ENCODE results near the gene SRD5A3. TPM values are rescaled to one million over a fixed set of nuclear protein-coding genes. Genes with fewer than 3 reads are reported as not detected.

SRD5A3 gene
- total and polyA plus RNA-seq, 10 of the 15 experiments (the other 5 are each of a cell fraction or from before 2014, with no cell fraction given) = 1.6 to 20.4 (median 6.1) TPM

GRCh38 chr4:55345980-55346850 is at the start of gene SRD5A3 (continued):
- TF ChIP-seq RB1 (IDR thresholded peaks at IDR 0.05; ENCODE audit: borderline replicate concordance) = peak; percentile 85; the same call in 1 of the 2 replicates
- TF ChIP-seq DPF2 (IDR thresholded peaks at IDR 0.05) = peak; percentile 90
- peak; percentile 51; the same call in 1 of the 2 replicates for TF ChIP-seq ELK1 (IDR thresholded peaks at IDR 0.05; ENCODE audit: low read depth, low read length)
- peak; percentile 46 to 81; a peak in 2 of 4 replicates for TF ChIP-seq BHLHE40 (IDR thresholded peaks at IDR 0.05; ENCODE audit: borderline replicate concordance in 1 of 2, low read depth in 2 of 2, low read length in 1 of 2)
- TF ChIP-seq POLR2AphosphoS5 (IDR thresholded peaks at IDR 0.05; ENCODE audit: low read length) = peak; percentile 41; the same call in 1 of the 2 replicates
- no peak for TF ChIP-seq ZZZ3 (IDR thresholded peaks at IDR 0.05; ENCODE audit: control insufficient read depth, insufficient read length, low read depth)
- no peak for TF ChIP-seq BRCA1 (IDR thresholded peaks at IDR 0.05; ENCODE audit: low read depth, low read length)
- TF ChIP-seq WRNIP1 (IDR thresholded peaks at IDR 0.05; ENCODE audit: borderline replicate concordance, low read depth, low read length) = no peak
- no peak for TF ChIP-seq HCFC1 (IDR thresholded peaks at IDR 0.05; ENCODE audit: low read length)
- no peak for TF ChIP-seq YBX1 (IDR thresholded peaks at IDR 0.05)
- no peak for TF ChIP-seq PML (IDR thresholded peaks at IDR 0.05; ENCODE audit: low read length)
- TF ChIP-seq EGR1 (IDR thresholded peaks at IDR 0.05; ENCODE audit: borderline replicate concordance in 1 of 2, low read depth in 2 of 2, low read length in 2 of 2) = no peak
- no peak for TF ChIP-seq RBBP5 (conservative IDR thresholded peaks at IDR 0.05)
- TF ChIP-seq IRF5 (IDR thresholded peaks at IDR 0.05; ENCODE audit: borderline replicate concordance) = no peak
- TF ChIP-seq TCF7 (IDR thresholded peaks at IDR 0.05; ENCODE audit: borderline replicate concordance) = 0 out of 2 replicates have a peak, but pooled peaks have one; percentile 59
- TF ChIP-seq E4F1 (IDR thresholded peaks at IDR 0.05; ENCODE audit: borderline replicate concordance, partially characterized antibody) = no peak
- TF ChIP-seq NKRF (conservative IDR thresholded peaks at IDR 0.05) = peak; percentile 49; the same call in 1 of the 2 replicates
- no peak for TF ChIP-seq TARDBP (IDR thresholded peaks at IDR 0.05; ENCODE audit: borderline replicate concordance)
- TF ChIP-seq ESRRA (IDR thresholded peaks at IDR 0.05; ENCODE audit: low read length) = no peak
- TF ChIP-seq SMC3 (IDR thresholded peaks at IDR 0.05; ENCODE audit: borderline replicate concordance, low read length) = peak; percentile 64
- TF ChIP-seq RAD21 (IDR thresholded peaks at IDR 0.05; ENCODE audit: insufficient read depth, low read depth, low read length) = peak; percentile 74
- no peak for TF ChIP-seq NBN (IDR thresholded peaks at IDR 0.05)
- TF ChIP-seq MXI1 (IDR thresholded peaks at IDR 0.05; ENCODE audit: low read depth, low read length) = no peak
- 0 out of 2 replicates have a peak, but pooled peaks have one; percentile 35 for TF ChIP-seq PAX5 (IDR thresholded peaks at IDR 0.05; ENCODE audit: borderline replicate concordance, low read depth, low read length)

All from GM12878 (cell line).